Heart right ventricle (tissue), 16 donors: ENCODE results near the gene MOSMO. TPM values are rescaled to one million over a fixed set of nuclear protein-coding genes. Genes with fewer than 3 reads are reported as not detected.
A peak's percentile ranks its signal among the peaks of the same experiment; 100 is the strongest.

ENCODE experiments used
- ATAC-seq, 8 donors: fragments of 200-7000 bp; cut with Tn5 transposase; one replicate each; pipeline ENCODE4 v1.9.1; 2020; ENCODE audit warnings: mild to moderate bottlenecking in 8 of 8, moderate library complexity in 8 of 8, moderate number of reproducible peaks in 1 of 8
- DNase-seq, 2 donors: peaks; one replicate each; pipeline ENCODE4 v3.0.0-alpha.2; 2020
- H3K27ac ChIP-seq, 10 donors: fragments of 200-600 bp; sonication (generic) in 2 of 10; one replicate each; pipeline versions ENCODE4 v1.5.0 to v1.8.0; 2020 to 2022; ENCODE audit warnings: mild to moderate bottlenecking in 3 of 10
- H3K27me3 ChIP-seq, 7 donors: fragments of 200-600 bp; one replicate each; pipeline ENCODE4 v1.8.0; 2021 to 2022; ENCODE audit warnings: mild to moderate bottlenecking in 2 of 7
- H3K36me3 ChIP-seq, 9 donors: fragments of 200-600 bp; sonication (generic) in 1 of 9; one replicate each; pipeline versions ENCODE4 v1.5.0 to v1.8.0; 2020 to 2022; ENCODE audit warnings: mild to moderate bottlenecking in 2 of 9
- H3K4me1 ChIP-seq, 9 donors: fragments of 200-600 bp; sonication (generic) in 1 of 9; one replicate each; pipeline versions ENCODE4 v1.5.0 to v1.8.0; 2020 to 2022; ENCODE audit warnings: mild to moderate bottlenecking in 4 of 9
- H3K4me3 ChIP-seq, 10 donors: fragments of 200-600 bp; sonication (generic) in 2 of 10; one replicate each; pipeline versions ENCODE4 v1.5.0 to v1.8.0; 2020 to 2022; ENCODE audit warnings: mild to moderate bottlenecking in 7 of 10, moderate library complexity in 2 of 10
- H3K9me3 ChIP-seq, 11 donors: fragments of 200-600 bp in 10 of 11; sonication (generic) in 2 of 11; one replicate each; pipeline versions ENCODE4 v1.5.0 to v1.8.0; 2013 to 2022; ENCODE audit warnings: mild to moderate bottlenecking in 2 of 11, control low read depth in 1 of 11, moderate library complexity in 1 of 11
- CTCF ChIP-seq, 9 donors: fragments of 200-600 bp; sonication (generic) in 2 of 9; IDR thresholded peaks; one replicate each; pipeline versions ENCODE4 v1.5.0 to v1.8.0; 2021 to 2022; ENCODE audit warnings: antibody characterized with exemption in 9 of 9, mild to moderate bottlenecking in 5 of 9, moderate library complexity in 1 of 9
- WGBS, 2 donors: extraction: QIAGEN DNeasy Blood & Tissue Kit; methylation state at CpG; one replicate each; pipeline ENCODE4 v1.1.7; 2013; ENCODE audit warnings: inconsistent platforms in 1 of 2; 5-methylcytosine and 5-hydroxymethylcytosine counted together
- intact Hi-C, 10 donors: fragments of 100-400 bp; cut with DNase I; formaldehyde crosslinking; loops; one replicate each; pipeline versions ENCODE4 v1.11.1 to v1.14.2; 2022
- long read RNA-seq, 3 donors: library from polyadenylated mRNA; unstranded; transcript quantifications; one replicate each; pipeline ENCODE4 v2.0.0, GENCODE V29; 2020 to 2021
- polyA plus RNA-seq, 2 donors: library from polyadenylated mRNA; stranded (reverse); fragments of 200-250 nt; gene quantifications; one replicate each; pipeline ENCODE4 v1.2.3, GENCODE V29; 2013
- total RNA-seq, 10 donors: library from RNA; stranded (reverse); fragmentation: NEBNext Ultra II Directional in 3 of 10; extraction: Animal tissue kit (Norgen Biotek cat#: 25700) in 3 of 10; gene quantifications; one replicate each; pipeline versions ENCODE4 v1.2.1 to v1.2.4, GENCODE V29; 2021 to 2023
- donor health status: Arrhythmogenic right ventricular cardiomyopathy.
- donor health status: ischemic (EF 13 %, LVEDD 7.1; RV severe dilation, severe dysfunction).
- donor health status: healthy with polysubstance abuse.
- donor health status: DM: no; HTN: yes; CAD: no.
- donor health status: DM: no; HTN: no; CAD: no.
- donor health status: ischemic (EF 25% LVEDD 6.9; RV normal size, moderate dysfunction).
- donor health status: ischemic (EF 25% LVEDD 5.7; RV mildly dilated, moderate dysfunction).
- donor health status: healthy.
- donor health status: DM: yes; HTN: yes; CAD: no.
- donor health status: Ischemic cardiomyopathy.
- donor health status: ischemic (EF 35%, LVEDD 5.7; RV mildly dilated, moderate dysfunction).
- donor health status: nonischemic (EF 11% LVEDD 7.7; RV severe dilation, severe dysfunction).
- donor health status: DM: yes; HTN: yes; CAD: no.
- donor health status: PGD.
- donor health status: ischemic (EF 29% LVEDD 5.4; RV normal size, mild dysfunction).
- donor health status: nonischemic (EF 23%, LVEDD 6.1; RV moderate dilation, normal function).

The MOSMO gene
- total RNA-seq (10 to 100 TPM in 8 of 10 donors, 1 to 10 TPM in 2; 9.8 to 13.0 (median 11.3) TPM), polyA plus RNA-seq (10 to 100 TPM in 1 of 2 donors, 1 to 10 TPM in 1; 7.5 to 12.6 TPM)
- long read RNA-seq, donor 1, full-length matches to known transcripts = 2 of 8 reads
- long read RNA-seq, donor 1, partial matches to known transcripts = 0 of 8 reads
- long read RNA-seq, donor 1, other reads (novel, unspliced or antisense) = 6 of 8 reads
- long read RNA-seq, donor 2, full-length matches to known transcripts = 2 of 4 reads
- long read RNA-seq, donor 2, partial matches to known transcripts = 0 of 4 reads
- long read RNA-seq, donor 2, other reads (novel, unspliced or antisense) = 2 of 4 reads
- long read RNA-seq, donor 3, partial matches to known transcripts = 0 of 6 reads
- long read RNA-seq, donor 3, other reads (novel, unspliced or antisense) = 6 of 6 reads

- H3K9me3 ChIP-seq = no peaks in the 10 kb centered on the region
- H3K4me1 ChIP-seq = peaks cover 0 to 44% (median 32%) of the 10 kb centered on the region in 9 donors
- DNase-seq = peak; percentile 74 to 83
- WGBS, 2 donors = 0 to 1% methylated on average over 24 to 78 of the region's 78 CpGs
- TF ChIP-seq CTCF (IDR thresholded peaks at IDR 0.05) = peak in 3 of 9 donors; percentile 8 to 31 (median 27)
- no peaks in the 10 kb centered on the region for H3K27me3 ChIP-seq
- intact Hi-C loops = loop anchor here in 5 of 10 donors (2.0 to 10.0 kb wide), 5 partner anchors 53 to 290 kb away; partner anchors contain the start of genes POLR3E (in 4 of the 5) and UQCRC2 (in 1 of the 5)
- no peaks in the 10 kb centered on the region for H3K36me3 ChIP-seq
- peak; percentile 85 to 97 (median 94) for ATAC-seq
- H3K4me3 ChIP-seq = peak within 1 kb of the TSS; percentile 58 to 100 (median 96)
- H3K27ac ChIP-seq = peak within 1 kb of the TSS; percentile 33 to 97 (median 90)
Observed at GRCh38 chr16:22007509-22008214, at the start of gene MOSMO. Gene MOSMO, plus strand, starts transcription at chr16:22008111. Its CDS starts 191 bp downstream, at chr16:22008302.

GRCh38 chr16:21959050-21959449 lies 48.9 kb upstream of the MOSMO start:
- no peak for TF ChIP-seq CTCF (IDR thresholded peaks at IDR 0.05)
- Histone ChIP-seq H3K4me1 (peaks cover 4 to 49% (median 23%) of the 10 kb centered on the region in 9 donors), H3K27ac (no peak overlapping the region), H3K36me3 (peaks cover 0 to 91% (median 70%) of the 10 kb centered on the region in 9 donors), H3K27me3 (no peaks in the 10 kb centered on the region), H3K9me3 (no peaks in the 10 kb centered on the region), H3K4me3 (no peak overlapping the region)
- DNase-seq (no peak), ATAC-seq (no peak)
- 83 to 85% methylated on average over 3 of the region's 3 CpGs for WGBS, 2 donors
- intact Hi-C loops = loop anchor here in 1 of 10 donors (10.0 kb wide), 1 partner anchor 46 kb away; the partner anchor contains the start of genes MOSMO and PDZD9

GRCh38 chr16:21962475-21962874 lies 45.4 kb upstream of the MOSMO start:
- H3K4me1 ChIP-seq = peaks cover 0 to 32% (median 7%) of the 10 kb centered on the region in 9 donors
- no peaks in the 10 kb centered on the region for H3K9me3 ChIP-seq
- H3K27me3 ChIP-seq = no peaks in the 10 kb centered on the region
- peak overlapping the region in 1 of 10 donors; percentile 59 for H3K27ac ChIP-seq
- no peak overlapping the region for H3K4me3 ChIP-seq
- H3K36me3 ChIP-seq = peaks cover 0 to 100% (median 96%) of the 10 kb centered on the region in 9 donors
- TF ChIP-seq CTCF (IDR thresholded peaks at IDR 0.05) = no peak
- ATAC-seq (no peak), DNase-seq (no peak)
- 83 to 85% methylated on average over 5 of the region's 5 CpGs for WGBS, 2 donors
- intact Hi-C loops = no loop called here

- H3K4me1 ChIP-seq = peaks cover 0 to 27% (median 3%) of the 10 kb centered on the region in 9 donors
- no peaks in the 10 kb centered on the region for H3K9me3 ChIP-seq
- H3K27ac ChIP-seq = peak overlapping the region in 6 of 10 donors; percentile 2 to 59 (median 44)
- no peaks in the 10 kb centered on the region for H3K27me3 ChIP-seq
- intact Hi-C loops = no loop called here
- WGBS, 2 donors = 70 to 78% methylated on average over 3 of the region's 3 CpGs
- peaks cover 7 to 100% (median 95%) of the 10 kb centered on the region in 9 donors for H3K36me3 ChIP-seq
- H3K4me3 ChIP-seq = no peak overlapping the region
- DNase-seq (no peak), ATAC-seq (peak in 4 of 8 donors; percentile 29 to 62 (median 50))
- no peak for TF ChIP-seq CTCF (IDR thresholded peaks at IDR 0.05)
Observed at GRCh38 chr16:21963887-21964286, 44.0 kb upstream of the MOSMO start.
